ENCODE measurements around the gene ASCC2.

ASCC2 gene

DNA sequence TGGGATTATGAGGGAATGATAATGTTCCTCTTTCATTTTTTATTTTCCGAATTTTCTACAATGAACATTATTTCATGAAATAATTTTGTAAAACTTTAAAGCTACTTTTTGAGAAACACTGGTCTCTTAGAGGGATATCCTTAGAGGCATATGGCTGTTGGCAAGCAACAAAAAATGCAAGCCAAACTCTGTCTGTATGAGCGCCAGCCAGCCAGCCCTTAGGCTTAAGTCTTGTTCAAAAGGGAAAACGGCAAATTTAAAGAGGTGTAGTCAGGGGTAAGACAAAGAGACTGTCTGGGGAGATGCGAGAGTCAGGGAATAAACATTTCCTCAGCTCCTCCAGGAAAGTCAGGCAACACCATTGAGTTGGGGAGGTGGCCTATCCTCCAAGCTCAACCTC, 22.5 kb downstream of the ASCC2 start:
- no peak for DNase-seq

DNA sequence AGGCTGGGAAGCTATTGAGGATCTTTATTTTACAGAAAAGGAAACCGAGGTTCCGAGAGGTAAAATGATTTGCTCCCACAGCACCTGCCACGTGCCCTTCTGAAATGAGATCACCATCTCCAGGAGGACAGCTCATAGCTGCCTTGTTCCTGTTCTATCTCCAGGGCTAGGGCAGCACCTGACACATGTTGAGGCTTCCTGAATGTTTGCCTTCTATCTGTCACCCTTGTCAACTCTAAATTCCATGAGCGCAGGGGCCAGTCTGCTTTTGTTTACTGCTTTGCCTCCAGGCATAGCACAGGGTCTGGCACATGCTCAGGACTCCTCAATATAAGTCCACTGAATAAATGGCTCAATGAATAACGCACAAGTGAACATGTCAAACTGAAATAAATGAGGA, 24.1 kb downstream of the ASCC2 start:
- no peak for DNase-seq

DNA sequence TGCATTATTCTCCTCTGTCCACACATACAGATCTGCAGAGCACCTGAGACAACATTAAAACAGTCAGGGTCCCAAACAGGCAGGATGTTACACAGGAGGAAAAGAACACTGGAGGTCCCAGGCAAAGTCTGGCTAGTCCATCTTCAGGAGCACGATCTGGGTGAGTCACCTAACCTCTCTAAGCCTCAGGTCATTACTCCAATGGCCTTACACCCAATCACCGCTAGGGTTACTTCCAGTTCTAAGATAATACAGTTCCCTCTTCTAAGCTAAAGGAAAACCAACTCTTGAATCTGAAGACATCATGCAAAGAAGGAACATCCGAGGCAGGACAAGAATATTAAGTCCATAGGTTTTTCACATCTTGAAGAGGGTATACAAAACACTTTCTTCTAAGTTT, 24.5 kb downstream of the ASCC2 start:
- no peak for DNase-seq

DNA sequence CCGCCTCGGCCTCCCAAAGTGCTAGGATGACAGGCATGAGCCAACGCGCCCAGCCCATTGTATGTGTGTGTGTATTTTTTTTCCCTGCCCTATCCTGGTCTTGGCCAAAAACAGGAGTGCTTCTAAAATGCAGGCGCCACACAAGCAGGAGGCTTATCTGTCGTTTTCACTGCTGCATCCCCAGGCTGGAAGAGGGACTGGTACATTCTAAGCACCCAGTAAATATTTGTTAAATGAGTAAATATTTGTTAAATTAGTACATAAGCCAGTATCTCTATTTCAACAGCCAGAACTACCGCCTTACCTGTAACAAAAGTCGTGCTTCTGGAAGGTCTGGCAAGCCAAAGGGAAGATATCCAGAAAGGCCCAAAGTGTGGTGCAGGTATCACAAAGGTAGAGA, 24.9 kb downstream of the ASCC2 start:
- no peak for DNase-seq

DNA sequence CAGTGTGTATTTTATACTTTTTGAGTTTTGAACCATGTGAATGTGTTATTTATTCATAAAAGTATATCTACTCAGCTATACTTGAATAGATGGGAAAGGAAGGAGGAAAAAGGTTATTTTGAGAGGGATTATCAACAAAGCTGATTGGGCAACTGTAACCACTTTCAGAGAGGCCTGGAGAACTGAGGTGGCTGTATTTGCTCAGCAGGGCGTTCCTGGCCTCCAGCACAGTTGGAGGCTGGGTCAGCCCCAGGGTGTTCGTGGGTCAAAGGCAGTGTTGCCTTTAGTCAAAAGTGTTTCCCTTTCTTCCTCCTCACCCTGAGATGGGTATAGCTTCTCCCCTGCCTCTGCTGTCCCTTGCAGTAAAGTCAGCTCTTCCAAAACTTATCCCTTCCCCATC, 26.7 kb downstream of the ASCC2 start:
- no peak for DNase-seq

DNA sequence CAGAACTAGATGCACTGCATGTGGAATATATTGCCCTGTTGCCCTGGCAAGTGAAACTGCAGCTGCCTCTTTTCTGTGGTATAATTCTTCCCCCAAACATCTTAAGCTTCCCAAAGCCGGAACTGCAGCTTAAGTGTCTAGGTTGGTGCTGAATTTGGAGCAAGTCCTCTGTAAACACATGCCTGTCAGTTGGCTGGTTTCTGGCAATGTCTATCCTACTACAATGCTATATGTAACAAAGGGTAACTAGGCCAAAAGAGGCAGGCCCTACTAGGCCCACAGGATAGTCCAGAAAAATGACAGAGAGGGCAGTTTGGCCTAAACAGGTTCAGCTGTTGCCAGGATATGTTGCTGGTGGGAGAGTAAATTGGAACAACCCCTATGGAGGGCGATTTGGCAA, 27.9 kb downstream of the ASCC2 start:
- no peak for DNase-seq

DNA sequence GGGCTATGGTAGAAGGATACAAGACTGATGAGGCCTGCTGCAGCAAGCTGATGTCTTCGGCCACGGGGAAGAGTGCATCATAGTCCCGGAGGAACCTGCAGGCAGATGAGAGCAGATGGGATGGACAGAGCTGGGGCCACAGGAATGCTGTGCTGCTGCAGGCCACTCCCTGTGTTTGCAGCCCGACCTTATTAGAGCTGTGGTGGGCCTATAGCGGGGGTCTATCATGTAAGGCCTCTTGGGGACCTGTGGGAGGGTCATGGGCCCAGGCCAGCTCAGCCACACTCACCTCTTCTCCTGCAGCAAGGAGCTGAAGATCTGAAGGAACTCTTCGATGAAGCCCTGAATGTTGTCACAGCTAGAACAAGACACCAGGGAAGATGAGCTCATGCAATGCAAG, 31.9 kb downstream of the ASCC2 start:
- DNase-seq, result no peak

DNA sequence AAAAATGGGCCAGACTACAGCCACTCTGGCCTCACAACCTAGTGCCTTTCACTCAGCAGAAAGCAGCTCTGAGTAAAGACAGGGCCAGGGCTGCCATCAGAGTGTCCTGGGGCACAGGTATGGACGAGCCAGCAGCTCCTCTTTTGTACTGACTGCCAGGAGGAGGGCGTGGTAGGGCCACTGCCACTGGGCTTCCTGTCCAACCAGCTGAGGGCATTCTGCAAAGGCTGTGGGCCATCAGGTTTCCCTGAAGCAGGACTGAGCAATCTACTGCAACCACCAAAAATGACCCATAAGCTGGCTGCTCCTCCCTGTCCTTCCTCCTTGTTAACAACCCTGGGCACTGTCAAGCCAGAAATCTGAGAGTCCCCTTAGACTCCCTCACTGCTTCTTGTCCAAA, 33.1 kb downstream of the ASCC2 start:
- DNase-seq, result no peak

DNA sequence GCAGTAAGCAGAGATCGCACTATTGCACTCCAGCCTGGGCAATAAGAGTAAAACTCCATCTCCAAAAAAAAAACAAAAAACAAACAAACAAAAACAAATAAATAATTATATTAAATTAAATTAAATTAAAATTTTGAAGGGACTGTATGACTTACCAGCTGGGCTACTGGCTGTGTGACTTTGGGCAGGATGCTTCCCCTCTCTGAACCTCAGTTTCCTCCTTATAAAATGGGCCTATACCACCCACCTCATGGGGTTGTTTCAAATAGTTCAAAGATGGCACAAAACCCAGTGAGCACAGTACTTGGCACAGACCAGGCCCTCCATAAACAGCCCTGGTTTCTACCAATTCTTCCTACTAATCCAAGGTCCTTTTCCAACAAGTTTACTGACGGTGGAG, 34.9 kb downstream of the ASCC2 start:
- DNase-seq, result no peak

DNA sequence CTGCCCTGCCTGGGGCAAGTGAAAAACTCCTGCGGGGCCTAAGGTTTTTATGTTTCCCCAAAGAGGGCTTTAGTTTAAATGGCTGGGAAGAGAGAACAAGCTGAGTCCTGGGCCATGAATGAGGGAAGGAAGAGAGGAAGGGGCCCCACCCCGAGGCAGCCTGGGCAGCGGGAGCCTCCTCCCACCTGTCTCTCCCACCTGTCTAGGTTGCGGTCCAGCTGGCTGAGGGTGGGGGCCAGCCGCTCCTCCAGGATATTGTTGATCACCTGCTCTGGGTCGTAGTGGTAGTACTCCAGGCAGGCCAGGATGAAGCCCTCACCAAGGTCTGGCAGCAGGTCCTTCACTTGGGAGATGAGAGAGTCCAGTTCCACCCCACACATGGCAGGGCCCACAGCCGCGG, 36.3 kb downstream of the ASCC2 start:
- DNase-seq, result no peak

DNA sequence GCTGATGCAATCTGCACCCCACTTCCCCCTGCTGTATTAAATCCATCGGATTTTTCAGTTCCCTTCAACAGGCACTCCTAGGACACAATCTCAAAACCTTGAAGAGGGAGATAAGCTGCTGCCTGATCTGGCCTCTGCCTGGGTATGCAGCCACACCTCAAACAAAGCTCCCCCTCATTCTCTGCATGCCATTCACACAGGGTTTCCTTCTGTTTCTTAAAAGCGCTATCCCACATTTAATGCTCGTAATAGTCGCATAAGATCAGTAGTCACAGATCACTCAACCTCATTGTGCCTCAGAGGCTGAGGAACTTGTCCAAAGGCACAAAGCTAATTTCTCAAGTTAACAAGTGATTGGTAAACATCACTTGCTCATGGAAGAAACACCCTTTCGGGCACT, 36.9 kb downstream of the ASCC2 start:
- no peak for DNase-seq

DNA sequence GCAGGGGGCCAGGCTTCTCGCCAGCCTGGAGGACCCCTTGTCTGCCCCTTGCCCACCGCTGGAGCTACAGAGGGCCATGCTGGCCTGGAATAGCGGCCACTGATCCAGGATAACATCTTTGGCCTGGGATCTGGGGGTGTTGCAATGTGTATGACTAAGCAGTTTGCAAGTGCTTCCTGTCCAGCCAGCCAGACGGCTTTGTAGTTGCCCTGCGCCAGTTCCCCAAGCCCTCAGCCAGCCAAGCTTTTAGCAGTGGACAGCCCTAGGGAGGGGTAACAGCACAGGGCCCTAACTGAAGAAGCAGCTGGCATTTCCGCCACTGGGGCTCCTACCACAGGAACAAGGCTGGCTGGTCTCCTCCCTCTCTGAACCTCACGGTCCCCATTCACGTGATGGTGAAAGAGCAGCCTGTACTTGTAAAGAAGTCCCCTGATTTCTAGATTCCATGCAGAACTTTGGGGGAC, 38.8 kb downstream of the ASCC2 start:
- DNase-seq, result no peak

DNA sequence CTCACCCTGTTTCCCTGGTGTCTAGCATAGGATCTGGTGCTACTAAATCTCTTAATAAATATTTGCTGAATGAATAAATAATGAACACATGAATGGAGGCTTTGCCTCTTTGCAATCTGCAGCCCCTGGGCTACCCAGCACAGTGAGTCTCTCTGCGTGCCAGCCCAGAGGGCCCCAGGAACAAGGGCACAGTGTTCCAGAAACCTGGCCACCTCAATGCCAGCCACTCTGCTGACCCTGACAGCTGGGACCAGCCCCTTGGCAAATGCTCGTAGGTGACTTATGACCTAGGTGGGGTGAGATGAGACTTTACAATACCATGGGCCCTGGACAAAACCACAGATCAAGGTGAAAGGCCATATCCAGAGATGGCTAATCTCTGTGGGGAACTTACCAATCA, 39.3 kb downstream of the ASCC2 start:
- no peak for DNase-seq

DNA sequence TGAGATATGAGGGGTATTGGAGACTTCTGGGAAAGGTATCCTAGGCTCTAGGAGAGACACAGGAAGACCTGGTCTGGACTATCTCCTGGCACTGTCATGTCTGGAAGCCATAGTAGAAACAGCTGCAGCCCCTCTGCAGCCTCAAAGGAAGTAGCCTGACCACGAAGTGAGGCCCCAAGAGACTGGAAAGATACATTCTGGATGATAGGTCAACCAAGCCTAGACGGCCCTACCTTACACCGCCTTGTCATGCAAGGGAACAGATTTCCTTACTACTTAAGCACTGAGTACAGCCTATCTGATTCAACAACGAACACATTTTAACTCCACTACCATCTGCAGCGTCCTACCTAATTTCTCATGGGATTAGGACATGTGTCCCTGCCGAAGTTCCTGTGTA, 39.8 kb downstream of the ASCC2 start:
- DNase-seq, result no peak

DNA sequence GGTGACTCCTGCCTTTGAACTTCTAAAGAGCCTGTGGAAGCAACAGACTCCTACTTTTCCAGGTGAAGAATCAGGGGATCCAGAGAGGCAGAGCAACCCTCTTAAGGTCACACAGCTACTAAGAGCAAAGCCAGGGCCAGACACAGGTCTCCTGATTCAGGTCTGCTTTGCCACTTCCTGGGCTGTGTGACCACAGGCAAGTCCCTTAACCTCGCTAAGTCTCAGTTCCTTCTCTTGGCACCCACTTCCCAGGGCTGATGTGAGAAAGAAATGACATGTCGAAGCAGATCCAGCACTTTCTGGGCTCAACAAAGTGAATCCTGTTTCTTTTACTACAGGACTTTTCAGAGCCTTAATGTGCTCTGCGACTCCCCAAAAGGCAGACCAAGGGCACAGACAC, 40.7 kb downstream of the ASCC2 start:
- no peak for DNase-seq

DNA sequence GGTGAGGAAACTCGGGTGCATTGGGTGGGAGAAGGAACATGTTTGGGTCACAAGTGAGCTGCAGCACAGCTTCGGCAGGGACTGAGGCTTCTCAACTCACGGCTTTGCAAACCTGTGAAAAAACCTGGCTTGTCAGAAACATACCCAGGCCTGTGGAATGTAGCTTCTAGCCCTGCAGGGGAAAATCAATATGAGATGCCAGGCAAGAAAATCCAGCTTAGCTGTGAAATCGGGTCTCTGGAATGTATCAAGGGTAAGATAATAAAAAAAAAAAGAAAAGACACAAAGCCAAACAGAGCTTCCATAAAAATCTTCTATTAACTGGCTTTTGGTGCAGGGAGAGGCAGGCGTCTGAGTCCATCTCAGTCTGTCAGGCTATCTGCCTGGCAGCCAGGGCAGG, 42.4 kb downstream of the ASCC2 start:
- DNase-seq, result no peak

DNA sequence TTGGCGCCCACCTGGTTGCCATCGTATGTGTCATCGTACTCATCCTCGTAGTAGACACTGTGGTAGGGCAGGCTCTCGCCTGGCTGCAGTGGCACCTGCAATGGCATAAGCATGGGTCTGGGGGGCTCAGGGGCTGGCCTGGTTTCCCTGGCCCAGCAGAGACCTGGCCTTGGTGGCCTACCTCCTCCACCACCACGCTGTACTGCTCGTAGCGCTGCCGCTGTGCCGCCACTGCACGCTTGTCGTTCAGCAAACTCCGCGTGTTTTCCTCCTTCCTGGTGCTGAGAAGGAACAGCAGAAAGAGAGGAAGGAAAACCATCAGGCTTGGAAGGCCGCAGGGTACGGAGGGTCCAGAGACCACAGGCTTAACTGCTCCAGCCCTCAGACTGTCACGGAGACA, 44.7 kb downstream of the ASCC2 start:
- DNase-seq, result no peak

DNA sequence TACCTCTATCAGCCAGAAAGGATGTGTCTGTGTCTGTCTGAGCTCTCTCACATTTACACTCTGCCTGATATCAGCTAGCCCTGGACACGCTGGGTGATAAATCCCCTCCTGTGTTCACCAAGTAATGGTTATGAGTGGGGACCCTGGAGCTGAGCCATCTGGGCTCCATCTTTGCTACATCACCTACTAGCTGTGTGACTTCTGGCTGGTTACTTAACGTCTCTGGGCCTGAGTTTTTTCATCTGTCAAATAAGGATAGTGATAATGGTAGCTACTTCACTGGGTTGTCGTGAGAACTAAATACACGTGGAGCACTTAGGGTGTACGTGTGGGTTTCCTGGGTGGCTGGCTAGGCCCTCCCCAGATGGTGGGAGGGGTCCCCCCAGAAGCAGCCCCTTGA, 48.0 kb downstream of the ASCC2 start:
- no peak for DNase-seq

DNA sequence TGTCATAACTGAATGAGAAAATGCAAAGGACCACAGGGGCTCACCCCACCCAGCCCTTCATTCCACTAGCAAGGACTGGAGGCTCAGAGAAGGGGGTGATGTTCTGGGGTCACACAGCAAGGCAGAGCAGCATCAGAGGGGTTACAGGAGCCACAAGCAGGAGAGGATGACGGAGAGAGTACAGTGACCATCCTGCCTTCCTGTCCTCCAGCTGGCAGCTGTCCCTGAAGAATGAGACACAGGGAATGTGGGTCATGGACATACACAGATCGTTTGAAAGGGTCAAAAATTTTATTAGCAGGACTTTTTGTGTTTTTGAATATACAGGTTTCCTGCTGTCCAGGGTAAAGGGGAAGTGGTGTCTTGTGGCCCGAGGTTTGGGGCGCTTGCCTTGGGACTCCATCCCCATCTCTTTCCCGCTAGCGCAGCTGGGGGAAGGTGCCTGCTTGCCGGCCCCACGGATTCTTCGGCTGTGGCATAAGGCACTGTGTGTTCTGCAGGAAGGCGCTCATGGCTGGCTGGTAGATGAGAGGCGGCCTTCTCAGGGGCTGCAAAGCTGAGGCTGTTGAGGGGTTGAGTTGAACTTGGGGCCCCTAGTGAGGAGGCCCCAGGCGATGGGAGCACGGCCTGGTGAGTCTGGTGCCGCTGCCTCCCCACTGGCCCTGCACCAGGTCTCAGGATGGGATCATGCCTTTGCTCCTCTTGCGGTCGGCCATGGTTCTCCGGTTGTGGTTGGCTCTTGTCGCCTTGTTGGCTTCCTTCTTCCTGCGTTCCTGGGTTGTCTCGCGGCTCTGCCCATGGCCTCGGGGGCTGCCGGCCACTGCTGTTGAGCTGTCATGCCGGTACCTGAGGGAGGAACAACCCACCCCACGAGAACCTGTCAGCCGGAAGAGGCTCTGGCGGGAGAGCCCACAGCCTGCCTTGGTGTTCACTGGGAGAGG, 49.5 kb downstream of the ASCC2 start:
- no peak for DNase-seq

DNA sequence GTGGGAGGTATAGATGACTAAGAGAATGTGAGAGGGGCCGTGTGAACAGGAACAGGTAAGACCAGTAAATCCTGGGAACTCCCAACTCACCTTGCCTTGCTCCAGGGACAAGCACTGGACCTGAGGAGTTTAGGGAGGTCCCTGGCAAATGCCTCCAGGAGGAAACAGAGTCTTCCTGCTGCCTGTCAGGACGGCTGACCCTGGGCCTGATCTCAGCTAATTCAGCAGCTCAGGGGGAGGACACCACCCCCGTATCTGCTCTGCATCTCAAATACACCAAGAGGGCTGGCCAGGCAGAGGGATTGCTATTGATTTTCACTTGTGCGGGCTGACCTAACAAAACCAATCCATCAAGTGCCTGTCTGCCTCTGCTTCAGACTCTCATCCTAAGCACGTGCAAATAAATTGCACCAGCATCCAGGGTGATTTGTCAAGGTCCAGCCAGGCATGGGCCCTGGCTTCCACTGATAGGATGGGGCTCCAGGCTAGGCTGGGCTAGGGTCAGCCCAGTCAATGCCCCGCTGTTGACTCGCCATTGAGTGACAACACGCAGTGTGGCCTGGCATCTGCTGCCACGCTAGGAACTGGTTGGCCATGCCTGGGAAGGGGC, 50.6 kb downstream of the ASCC2 start:
- DNase-seq, result no peak

DNA sequence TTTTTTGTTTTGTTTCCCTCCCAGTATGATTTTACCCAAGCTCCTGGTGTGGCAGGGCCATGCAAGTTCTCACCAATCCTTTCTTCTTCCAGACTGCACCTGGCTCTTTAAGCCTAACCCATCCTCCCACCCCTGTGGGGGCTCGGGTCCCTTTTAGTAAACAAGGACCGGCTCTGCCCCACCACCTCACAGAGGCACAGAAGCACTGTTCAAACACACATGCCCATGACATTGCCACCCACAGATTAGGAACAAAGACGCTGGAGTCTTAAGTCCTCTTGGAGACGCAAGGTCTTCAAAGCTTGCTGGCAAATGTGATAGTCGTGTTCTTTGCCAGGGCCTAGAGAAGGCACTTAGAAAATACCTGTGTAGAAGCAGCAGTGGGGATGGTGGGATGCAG, 52.0 kb downstream of the ASCC2 start:
- peak; percentile 48 for DNase-seq

DNA sequence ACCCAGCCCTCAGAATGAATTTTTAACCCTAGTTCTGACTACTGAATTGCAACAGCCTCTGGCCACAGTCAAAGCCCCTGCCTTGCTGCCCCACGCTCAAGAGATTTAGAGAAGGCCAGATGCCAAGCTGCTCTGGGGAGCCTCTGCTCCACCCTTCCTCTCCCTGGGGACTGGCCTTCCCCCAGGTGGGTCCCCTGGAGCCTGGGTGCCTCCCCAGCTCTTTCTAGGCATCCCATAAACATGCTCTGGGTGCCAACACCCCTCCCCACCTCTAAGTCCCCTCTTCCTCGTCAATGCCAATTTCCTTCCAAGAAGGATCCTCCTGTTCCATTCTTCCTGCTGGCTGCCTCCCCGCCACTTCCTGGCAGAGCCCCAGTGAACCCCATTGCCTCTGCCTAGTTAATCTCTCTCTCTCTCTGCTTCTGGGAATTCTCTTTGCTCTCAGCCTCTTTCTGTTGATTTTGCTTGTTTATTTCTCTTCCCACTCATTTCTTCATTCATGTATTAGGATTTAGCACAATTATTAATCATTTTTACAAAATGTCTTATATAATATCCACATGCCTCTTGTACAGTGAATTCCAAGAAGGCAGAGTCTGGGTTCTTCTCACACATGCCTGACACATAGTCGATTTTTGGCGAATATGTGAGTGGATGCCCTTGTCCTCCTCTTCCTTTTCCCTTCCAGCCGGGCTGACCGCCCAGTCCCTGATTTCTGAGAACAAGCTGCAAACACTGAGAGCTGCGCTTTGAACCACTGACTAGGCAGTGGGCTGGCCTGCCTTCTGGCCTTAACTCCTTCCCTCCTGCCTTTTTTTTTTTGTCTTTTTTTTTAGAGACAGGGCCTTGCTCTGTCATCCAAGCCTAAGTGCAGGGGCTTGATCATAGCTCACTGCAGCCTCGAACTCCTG, 53.4 kb downstream of the ASCC2 start:
- no peak for DNase-seq

DNA sequence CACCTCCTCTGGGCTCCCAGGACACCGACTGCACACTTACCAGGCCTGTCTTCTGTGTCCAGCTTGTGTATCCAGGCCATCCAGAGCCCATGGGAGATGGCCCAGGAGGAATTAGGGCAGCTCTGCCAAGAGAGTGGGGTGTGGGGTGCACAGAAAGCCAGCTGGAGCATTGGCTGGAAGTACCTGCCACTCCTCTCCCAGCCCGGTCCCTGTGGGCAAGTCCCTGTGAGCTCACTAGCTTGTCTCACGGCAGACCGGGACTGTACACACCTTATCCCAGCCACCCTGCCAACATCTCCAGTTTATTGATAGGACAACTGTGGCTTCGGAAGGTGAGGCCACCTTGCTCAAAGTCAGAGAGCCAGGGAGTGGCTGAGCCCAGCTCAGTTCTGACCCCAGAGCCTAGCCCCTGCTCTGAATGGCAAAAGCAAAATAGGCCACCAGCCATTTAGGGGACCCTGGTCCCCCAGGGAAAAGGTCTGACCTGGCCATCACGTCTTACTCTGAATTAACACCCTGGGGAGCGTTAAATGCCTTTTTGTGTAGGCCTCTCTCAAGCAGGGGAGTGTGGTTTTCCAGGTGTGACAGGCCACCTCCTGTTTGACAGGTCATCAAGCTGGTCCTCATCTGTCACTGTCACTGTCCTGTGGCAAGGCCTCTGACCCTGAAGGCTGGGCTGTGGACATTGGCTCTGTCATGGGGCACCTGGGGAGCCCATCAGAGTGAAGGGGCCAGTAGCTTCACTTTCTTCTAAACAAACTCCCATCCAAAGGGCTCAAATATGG, 55.8 kb downstream of the ASCC2 start:
- DNase-seq, result no peak
